ENCODE data around the gene SYNE1. TPM values are rescaled to one million over a fixed set of nuclear protein-coding genes. Genes with fewer than 3 reads are reported as not detected.
"Not testable (repeated sequence)": the region's sequence is repeated elsewhere in the genome, so short reads cannot be mapped to it uniquely, and the experiment has no call there.

SYNE1 gene
- total RNA-seq, 1 donor from 2014 or later = 233 TPM

DNA sequence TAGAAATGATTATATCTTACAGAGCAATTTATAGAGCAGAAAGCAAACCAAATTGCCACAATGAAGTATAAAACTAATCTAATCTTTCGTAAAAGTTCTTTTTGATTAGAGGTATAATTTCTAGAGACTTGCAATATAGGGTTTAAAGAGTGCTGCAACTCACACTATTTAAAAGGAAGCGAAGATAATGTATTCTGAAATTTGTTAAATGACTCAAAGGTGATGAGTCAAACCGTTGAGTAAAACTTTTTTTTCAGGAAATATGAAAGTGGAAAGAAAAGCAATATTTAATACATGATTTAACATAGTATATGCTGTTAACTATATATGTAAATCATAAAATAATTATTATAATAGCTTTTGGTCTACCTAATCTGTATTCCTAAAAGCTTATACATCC lies 133.6 kb downstream of the SYNE1 start:
- H3K27ac ChIP-seq = no peak overlapping the region
- no peak overlapping the region for H3K4me3 ChIP-seq
- intact Hi-C loops (cut with DNase I) = no loop called here
- TF ChIP-seq, protein P1, sequence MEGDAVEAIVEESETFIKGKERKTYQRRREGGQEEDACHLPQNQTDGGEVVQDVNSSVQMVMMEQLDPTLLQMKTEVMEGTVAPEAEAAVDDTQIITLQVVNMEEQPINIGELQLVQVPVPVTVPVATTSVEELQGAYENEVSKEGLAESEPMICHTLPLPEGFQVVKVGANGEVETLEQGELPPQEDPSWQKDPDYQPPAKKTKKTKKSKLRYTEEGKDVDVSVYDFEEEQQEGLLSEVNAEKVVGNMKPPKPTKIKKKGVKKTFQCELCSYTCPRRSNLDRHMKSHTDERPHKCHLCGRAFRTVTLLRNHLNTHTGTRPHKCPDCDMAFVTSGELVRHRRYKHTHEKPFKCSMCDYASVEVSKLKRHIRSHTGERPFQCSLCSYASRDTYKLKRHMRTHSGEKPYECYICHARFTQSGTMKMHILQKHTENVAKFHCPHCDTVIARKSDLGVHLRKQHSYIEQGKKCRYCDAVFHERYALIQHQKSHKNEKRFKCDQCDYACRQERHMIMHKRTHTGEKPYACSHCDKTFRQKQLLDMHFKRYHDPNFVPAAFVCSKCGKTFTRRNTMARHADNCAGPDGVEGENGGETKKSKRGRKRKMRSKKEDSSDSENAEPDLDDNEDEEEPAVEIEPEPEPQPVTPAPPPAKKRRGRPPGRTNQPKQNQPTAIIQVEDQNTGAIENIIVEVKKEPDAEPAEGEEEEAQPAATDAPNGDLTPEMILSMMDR (IDR thresholded peaks at IDR 0.05) = no peak
- no peaks in the 10 kb centered on the region for H3K4me1 ChIP-seq
- H3K36me3 ChIP-seq = no peaks in the 10 kb centered on the region
- no peaks in the 10 kb centered on the region for H3K9me3 ChIP-seq
- DNase-seq (ENCODE audit: low spot score in 2 of 2) = no peak
- H3K27me3 ChIP-seq = no peaks in the 10 kb centered on the region

DNA sequence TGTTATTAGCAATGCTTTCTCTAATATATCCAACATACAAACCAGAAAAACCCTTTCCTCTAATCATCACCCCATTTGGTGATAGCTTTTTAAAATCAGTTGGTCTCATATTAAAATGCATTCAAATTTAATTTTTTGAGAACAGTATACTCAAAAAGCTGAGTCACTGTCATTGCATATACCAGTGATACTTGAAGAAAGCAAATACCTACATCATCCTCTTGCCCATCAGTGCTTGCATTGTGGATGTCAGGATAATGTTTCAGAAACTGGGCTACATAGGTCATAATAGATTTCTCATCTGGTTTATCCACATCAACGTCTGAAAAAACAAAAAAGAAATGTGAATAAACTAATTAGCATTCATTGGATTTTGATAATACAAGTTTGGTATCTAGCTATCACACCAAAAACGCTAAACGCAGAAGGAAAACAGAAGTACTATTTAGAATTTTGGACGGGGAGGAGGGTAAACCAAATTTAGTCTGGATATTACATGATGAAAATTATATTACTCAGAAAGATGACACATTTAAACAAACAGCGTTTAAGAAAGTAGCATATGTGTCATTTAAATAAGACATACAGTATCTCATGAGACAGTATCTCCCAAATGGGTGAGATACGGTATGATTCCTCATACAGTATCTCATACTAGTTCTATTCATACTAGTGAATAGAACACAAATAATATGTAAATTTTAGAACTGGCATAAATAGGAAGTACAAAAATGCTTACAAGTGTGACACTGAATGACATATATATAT lies 134.6 kb downstream of the SYNE1 start:
- intact Hi-C loops (cut with DNase I) = no loop called here
- H3K9me3 ChIP-seq = no peaks in the 10 kb centered on the region
- DNase-seq (ENCODE audit: low spot score in 2 of 2) = no peak
- no peaks in the 10 kb centered on the region for H3K27me3 ChIP-seq
- H3K36me3 ChIP-seq = no peaks in the 10 kb centered on the region
- no peaks in the 10 kb centered on the region for H3K4me1 ChIP-seq
- H3K27ac ChIP-seq = no peak overlapping the region
- TF ChIP-seq, protein P1 (IDR thresholded peaks at IDR 0.05) = no peak
- no peak overlapping the region for H3K4me3 ChIP-seq

DNA sequence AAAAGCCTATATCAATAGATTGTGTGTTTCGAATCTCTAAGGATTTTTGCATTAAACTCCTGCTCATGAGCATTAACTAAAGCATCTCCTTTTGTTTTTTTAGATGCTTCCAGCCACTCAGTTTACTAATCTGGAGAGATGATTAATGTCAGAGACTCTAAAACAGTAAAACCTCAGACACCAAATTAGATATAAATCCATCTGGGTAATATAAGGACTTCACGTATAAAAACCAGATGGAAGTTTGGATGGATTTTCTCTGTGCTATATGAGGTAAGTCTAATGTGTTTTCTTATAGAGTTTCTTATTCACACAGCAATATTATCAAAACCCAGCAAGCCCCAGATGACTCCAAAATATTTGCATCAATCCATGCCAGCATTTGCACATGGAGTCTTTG lies 137.2 kb downstream of the SYNE1 start:
- intact Hi-C loops (cut with DNase I) = no loop called here
- no peaks in the 10 kb centered on the region for H3K36me3 ChIP-seq
- H3K4me1 ChIP-seq = no peaks in the 10 kb centered on the region
- H3K27ac ChIP-seq = no peak overlapping the region
- TF ChIP-seq, protein P1 (IDR thresholded peaks at IDR 0.05) = no peak
- no peaks in the 10 kb centered on the region for H3K27me3 ChIP-seq
- DNase-seq (ENCODE audit: low spot score in 2 of 2) = no peak
- H3K4me3 ChIP-seq = no peak overlapping the region
- H3K9me3 ChIP-seq = no peaks in the 10 kb centered on the region

DNA sequence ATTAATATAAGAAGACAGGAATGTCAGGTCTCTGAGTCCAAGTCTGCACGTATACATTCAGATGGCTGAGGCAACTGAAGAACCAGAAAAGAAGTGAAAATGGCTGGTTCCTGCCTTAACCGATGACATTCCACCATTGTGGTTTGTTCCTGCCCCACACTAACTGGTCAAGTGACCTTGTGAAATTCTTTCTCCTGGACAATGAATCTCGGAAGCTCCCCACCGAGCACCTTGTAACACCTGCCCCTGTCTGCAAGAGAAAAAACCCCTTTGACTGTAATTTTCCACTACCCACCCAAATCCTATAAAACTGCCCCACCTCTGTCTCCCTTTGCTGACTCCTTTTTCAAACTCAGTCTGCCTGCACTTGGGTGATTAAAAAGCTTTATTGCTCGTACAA lies 140.4 kb downstream of the SYNE1 start:
- Histone ChIP-seq H3K9me3 (no peaks in the 10 kb centered on the region), H3K4me1 (no peaks in the 10 kb centered on the region), H3K36me3 (no peaks in the 10 kb centered on the region), H3K27me3 (no peaks in the 10 kb centered on the region), H3K4me3 (no peak overlapping the region), H3K27ac (no peak overlapping the region)
- TF ChIP-seq, protein P1 (IDR thresholded peaks at IDR 0.05) = no peak
- intact Hi-C loops (cut with DNase I) = no loop called here
- DNase-seq (ENCODE audit: low spot score in 2 of 2) = no peak

DNA sequence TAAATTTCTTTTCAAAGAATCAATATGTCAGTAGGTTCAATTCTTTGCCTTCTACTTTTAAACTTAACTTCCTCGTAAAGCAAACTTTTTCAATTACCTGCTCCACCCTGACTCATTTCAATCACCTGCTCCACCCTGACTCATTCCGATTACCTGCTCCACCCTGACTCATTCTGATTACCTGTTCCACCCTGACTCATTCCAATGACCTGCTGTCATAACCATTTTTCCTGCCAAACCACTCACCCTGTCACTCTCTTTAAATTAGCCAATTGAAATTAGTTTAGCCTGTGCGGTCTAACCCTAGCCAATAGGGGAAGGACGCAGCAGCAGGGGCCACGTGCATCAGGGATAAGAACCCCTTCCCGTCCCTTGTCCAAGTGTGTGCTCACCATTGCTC lies 141.7 kb downstream of the SYNE1 start:
- H3K4me3 ChIP-seq; DNase-seq (ENCODE audit: low spot score in 2 of 2); H3K9me3 ChIP-seq; H3K4me1 ChIP-seq; H3K36me3 ChIP-seq; H3K27me3 ChIP-seq; intact Hi-C loops (cut with DNase I); H3K27ac ChIP-seq: not testable (repeated sequence)

DNA sequence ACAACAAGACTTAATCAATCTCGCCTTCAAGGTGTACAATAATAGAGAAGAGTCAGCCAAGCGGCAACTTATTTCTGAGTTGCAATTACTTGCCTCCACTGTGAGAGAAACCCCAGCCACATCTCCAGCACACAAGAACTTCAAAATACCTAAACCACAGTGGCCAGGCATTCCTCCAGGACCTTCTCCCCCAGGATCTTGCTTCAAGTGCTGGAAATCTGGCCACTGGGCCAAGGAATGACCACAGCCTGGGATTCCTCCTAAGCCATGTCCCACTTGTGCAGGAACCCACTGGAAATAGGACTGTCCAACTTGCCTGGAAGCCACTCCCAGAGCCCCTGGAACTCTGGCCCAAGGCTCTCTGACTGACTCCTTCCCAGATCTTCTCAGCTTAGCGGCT lies 144.9 kb downstream of the SYNE1 start:
- H3K27ac ChIP-seq; H3K9me3 ChIP-seq; H3K27me3 ChIP-seq; H3K36me3 ChIP-seq; H3K4me1 ChIP-seq; H3K4me3 ChIP-seq; intact Hi-C loops (cut with DNase I); DNase-seq (ENCODE audit: low spot score in 2 of 2): not testable (repeated sequence)

DNA sequence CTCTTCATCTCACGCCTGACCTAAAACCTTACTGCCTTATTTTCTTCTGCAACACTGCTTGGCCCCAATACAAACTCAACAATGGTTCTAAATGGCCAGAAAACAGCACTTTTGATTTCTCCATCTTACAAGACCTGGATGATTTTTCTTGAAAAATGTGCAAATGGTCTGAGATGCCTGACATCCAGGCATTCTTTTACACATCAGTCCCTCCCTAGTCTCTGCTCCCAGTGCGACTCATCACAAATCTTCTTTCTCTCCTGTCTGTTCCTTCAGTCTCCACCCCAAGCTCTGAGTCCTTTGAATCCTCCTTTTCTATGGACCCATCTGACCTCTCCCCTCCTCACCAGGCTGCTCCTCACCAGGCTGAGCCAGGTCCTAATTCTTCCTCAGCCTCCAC lies 145.7 kb downstream of the SYNE1 start:
- H3K27me3 ChIP-seq; H3K4me3 ChIP-seq; intact Hi-C loops (cut with DNase I); H3K36me3 ChIP-seq; H3K4me1 ChIP-seq; H3K9me3 ChIP-seq; DNase-seq (ENCODE audit: low spot score in 2 of 2); H3K27ac ChIP-seq: not testable (repeated sequence)

DNA sequence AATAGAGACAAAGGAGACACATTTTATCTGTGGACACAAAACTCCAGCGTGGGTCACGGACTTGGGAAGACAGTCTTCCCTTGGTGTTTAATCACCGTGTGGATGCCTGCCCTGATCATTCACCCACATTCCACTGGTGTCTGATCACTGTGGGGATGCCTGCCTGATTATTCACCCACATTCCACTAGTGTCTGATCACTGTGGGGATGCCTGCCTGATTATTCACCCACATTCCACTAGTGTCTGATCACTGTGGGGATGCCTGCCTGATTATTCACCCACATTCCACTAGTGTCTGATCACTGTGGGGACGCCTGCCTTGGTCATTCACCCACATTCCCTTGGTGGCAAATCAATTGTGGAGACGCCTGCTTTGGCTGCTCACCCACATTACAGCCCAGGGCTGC lies 146.2 kb downstream of the SYNE1 start:
- DNase-seq (ENCODE audit: low spot score in 2 of 2); H3K9me3 ChIP-seq; H3K4me3 ChIP-seq; H3K36me3 ChIP-seq; H3K27me3 ChIP-seq; H3K27ac ChIP-seq; H3K4me1 ChIP-seq; intact Hi-C loops (cut with DNase I): not testable (repeated sequence)

Data from ascending aorta (tissue), 2 donors.